OCI-LY1 (cell line): ENCODE data around the gene UBE2F.

Source experiments
- EZH2 ChIP-seq: fragments of 200-600 bp; sonication (generic), shearing (Covaris generic); IDR thresholded peaks from 2 replicates; pipeline ENCODE4 v1.8.0; 2017; ENCODE audit warnings: borderline replicate concordance, mixed run types, mild to moderate bottlenecking, antibody characterized with exemption, low read length, moderate library complexity, mixed read lengths
- TF ChIP-seq, protein P1 (sequence below): fragments of 200-600 bp; sonication (generic), shearing (Covaris generic); IDR thresholded peaks from 2 replicates; pipeline ENCODE4 v1.5.1; 2017; ENCODE audit warnings: mild to moderate bottlenecking, antibody characterized with exemption, low read length, moderate library complexity, mixed read lengths

- TF ChIP-seq, protein P1, sequence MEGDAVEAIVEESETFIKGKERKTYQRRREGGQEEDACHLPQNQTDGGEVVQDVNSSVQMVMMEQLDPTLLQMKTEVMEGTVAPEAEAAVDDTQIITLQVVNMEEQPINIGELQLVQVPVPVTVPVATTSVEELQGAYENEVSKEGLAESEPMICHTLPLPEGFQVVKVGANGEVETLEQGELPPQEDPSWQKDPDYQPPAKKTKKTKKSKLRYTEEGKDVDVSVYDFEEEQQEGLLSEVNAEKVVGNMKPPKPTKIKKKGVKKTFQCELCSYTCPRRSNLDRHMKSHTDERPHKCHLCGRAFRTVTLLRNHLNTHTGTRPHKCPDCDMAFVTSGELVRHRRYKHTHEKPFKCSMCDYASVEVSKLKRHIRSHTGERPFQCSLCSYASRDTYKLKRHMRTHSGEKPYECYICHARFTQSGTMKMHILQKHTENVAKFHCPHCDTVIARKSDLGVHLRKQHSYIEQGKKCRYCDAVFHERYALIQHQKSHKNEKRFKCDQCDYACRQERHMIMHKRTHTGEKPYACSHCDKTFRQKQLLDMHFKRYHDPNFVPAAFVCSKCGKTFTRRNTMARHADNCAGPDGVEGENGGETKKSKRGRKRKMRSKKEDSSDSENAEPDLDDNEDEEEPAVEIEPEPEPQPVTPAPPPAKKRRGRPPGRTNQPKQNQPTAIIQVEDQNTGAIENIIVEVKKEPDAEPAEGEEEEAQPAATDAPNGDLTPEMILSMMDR = no peak
- TF ChIP-seq EZH2 = no peak
Measured at GRCh38 chr2:238053191-238053776, 86.5 kb downstream of the UBE2F start.
